ENCODE data around the gene UPF1. TPM values are rescaled to one million over a fixed set of nuclear protein-coding genes. Genes with fewer than 3 reads are reported as not detected.

The UPF1 gene
- total RNA-seq, 1 donor from 2014 or later = 83.4 TPM

DNA sequence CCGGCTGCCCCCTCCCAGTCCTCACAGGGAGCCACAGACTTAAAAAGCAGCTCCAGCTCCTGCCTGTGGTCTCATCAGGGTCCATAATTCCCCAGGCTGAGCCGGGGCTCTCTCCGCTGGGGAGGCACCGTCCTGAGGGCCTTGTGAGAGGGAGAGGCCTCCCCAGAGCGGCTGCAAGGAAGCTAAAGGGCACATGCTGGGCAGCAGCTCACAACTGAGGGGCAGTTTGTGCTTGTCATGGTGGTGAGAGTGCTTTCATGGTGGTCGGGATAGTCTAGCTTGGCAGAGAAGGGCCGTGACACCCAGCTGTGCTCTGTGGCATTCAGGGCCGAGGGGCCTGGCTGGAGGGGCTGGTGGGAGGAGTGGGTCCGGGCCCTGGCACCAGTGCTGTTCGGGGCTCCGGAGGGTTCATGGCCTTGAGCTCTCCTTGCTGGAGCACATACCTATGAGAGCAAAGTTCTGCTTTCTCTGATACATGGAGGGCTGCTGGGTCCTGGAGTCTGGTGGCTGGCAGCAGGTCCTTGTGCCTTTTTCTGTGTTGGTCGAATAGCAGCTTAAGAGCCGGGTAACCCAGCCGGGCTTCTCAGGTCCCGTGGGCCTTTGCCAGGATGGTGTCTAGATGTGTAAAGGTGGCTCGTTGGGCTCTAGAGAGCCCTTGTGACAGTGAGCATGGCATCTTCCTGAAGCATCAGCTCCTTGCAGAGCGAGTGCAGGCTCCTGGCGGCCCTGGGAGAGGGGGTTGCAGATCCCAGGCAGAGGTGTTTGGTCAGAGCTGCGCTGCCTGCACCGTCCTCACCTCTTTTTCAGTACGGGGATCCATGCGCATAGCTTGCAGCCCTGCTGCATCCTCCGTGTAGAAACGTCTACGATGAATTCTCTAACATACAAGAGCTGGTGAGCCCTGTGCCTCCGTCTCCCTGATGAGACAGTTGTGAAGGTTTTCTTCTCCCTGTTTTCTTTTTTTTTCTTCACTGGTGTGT is 8.8 kb downstream of the UPF1 start:
- DNase-seq (ENCODE audit: low spot score) = no peak

DNA sequence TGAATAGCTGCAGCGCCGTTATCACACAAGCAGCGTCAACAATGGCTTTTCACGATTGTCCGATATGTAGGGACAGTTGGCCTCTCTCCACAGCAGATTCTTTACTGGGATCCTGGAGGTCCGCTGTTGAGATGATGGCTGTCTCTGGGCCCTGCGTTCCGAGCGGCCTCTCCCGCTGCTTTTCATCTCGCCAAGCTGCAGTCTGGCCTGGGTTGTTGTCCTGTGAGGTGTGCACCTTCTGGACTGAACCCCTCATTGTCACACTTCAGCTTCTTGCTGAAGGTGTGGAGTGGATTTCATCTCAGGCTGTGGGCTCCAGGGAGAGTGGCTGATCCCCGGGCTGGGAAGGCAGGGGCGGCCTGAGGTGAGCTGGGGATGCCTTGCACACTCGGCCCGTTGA is 9.6 kb downstream of the UPF1 start:
- DNase-seq (ENCODE audit: low spot score) = no peak

DNA sequence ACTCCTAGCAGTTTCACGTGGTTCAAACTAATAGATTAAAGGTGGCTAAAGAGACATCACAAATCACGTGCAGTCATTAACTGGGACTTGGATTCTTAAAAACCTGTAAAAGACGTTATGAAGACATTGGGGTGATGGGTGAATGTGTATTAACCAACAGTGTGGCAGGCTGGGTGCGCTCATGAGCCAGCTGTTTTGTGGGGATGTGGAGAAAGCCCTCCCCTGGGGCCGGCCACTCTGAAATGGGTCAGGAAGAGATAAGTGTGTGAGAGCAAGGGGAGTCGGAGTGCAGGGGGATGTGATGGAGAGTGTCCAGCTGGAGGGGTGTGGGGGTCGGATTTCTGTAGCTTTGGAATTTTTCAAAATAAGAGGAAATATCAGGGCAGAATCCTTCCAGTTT is 10.4 kb downstream of the UPF1 start:
- DNase-seq (ENCODE audit: low spot score) = no peak

DNA sequence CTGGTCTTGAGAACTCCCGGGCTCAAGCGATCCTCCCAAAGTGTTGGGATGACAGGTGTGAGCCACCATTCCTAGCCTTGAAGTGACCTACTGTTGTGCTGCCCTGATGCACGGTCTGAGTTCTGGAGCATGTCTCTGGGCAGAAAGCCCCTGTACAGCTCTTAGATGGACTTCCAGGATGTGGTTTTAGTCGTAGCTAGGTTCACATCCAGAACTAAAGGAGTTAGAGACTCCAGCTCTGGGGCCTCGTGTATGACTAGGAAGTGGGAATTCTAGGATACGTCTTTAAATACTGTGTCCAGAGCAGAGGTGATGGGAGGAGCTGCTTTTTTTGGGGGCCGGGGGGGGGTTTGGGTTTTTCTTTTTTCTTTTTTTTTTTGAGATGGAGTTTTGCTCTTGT is 12.2 kb downstream of the UPF1 start:
- DNase-seq (ENCODE audit: low spot score) = no peak

DNA sequence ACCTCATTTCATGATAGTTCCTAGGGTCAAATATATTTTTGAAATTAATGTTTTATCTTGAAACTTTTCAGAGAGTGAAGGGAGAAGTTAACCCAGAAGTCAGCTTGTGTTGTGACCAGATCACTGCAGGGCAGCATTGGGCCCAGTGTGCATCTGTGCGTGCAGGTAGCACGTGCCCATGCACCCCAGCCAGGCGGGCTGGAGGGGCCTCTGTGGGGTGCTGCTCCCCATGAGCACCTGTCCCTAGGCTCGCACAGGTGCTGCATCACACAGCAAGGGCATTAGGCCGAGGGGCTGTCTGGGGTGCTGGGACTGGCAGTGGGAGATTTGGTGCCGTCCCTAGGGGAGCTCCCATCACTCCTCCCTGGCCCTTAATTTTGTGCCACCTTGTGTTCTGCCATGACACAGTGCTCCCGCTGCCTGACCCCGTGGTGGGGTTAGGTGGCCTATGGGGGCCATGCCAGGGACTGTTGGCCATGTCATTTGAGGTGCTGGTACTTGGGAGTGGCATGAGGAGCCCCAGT is 13.1 kb downstream of the UPF1 start:
- DNase-seq (ENCODE audit: low spot score) = no peak

DNA sequence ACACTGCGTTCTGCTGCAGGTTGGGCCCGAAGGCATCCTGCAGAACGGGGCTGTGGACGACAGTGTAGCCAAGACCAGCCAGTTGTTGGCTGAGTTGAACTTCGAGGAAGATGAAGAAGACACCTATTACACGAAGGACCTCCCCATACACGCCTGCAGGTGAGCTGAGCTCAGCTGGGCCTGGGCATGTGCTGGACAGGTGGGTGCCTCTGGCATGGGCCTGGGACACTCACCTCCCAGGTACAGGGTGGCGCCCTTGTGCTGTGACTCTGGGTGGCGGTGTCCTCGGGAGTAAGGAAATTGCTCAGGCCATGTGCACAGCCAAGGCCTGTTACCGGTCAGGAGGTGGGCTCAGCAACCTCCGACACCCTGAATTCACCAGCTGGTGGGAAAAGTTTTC is 14.2 kb downstream of the UPF1 start:
- no peak for DNase-seq (ENCODE audit: low spot score)

DNA sequence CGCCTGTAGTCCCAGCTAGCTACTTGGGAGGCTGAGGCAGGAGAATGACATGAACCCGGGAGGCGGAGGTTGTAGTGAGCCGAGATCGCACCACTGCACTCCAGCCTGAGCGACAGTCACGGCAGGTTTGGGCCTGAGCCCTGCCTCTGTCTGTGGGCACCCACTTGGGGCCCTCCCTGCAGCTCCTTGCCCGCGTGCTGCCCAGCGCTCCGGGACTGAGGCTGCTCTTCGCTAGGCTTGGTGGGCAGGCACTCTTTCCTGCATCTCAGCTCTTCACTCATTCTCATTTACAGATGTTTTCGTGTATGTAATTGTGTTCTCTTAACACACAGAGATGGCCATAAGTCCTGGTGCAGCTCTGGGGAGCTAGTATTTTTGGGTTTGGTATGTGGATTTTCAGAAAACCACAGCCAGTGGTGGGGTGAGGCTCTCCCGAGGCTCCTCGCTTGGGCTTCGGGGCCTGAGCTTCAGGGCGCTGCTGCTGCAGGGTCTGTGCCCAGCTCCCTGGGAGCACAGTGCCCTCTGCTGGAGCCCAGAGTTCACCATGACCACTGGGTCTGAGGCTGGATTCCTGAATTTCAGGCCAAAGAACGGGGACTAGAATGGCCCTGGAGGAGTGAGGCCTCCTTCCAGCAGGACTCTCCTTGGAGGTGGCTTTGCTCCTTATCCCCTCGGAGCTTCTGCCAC is 15.2 kb downstream of the UPF1 start:
- peak; percentile 80 for DNase-seq (ENCODE audit: low spot score)

DNA sequence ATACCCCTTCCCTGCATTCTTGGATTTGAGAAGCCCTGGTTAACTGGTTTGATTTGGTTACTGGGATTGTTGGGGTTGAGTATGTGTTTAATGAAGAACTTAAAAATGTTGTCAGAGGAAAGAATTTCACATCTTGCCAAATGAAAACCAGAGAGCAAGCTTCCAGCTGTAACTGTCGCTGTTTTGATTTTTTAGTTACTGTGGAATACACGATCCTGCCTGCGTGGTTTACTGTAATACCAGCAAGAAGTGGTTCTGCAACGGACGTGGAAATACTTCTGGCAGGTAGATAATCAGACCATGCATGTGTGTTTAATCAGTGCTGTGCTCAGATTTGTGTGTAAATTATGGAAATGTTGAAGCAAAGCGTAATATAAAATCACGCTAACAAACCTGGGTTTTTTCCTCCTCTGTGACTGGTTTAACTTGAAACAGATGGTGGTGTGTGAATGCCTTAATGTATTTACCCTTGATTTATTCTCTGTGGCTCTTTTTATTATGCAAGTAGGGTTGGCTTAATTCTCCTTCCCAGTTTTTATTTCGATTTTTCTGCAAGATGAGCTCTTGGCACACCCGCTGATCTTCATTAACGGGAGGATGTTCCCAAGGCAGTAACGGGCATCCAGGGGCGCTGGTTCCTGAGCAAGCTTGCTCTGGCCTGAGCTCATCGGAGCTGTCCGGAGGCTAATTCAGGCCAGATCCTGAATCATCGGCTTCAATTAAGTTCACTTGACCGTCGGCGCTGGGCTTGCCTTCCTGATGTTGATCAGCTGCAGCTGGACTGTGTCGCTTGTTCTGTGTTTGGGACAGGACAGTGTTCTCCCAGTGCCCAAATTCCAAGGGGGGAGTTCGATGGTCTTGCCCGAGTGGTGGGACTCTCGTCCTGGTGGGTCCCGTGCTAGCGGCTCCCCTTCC is 16.0 kb downstream of the UPF1 start:
- DNase-seq (ENCODE audit: low spot score) = no peak

DNA sequence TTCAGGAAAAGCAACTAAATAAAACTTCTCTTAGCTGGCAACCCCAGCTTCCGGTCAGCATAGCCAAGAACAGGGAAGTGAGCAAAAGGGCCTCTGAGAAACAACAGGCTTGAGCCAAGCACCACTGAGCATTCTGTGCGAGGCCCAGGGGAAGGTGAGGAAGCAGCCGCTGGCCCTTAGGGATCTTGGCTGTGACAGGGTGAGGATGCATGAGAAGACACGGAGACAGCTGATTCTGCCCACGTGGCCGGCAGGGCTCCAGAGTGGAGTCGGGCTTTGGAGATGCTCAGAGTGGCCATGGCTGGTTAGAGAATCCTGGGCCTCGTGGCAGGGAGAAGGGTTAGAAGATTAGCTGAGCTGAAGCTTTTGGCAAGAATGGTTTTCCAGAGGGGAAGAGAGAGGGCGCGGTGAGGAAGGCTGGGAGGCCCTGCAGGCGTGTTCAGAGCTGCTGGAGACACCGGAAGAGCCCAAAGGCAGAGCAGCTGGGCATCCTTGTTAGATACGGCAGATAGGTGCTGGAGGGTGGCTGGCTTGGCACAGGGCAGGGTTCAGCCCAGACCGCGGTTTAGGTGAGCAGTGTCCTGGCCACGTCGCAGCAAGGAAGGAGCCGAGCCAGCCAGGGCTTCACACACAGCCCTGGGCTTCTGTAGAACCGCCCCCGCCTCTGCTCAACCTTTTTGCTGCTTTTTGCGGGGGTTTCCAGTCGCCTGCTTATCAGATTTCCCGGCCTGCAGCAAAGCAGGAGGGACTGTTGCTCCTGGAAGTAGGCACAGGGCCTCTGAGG is 17.3 kb downstream of the UPF1 start:
- DNase-seq (ENCODE audit: low spot score) = no peak

DNA sequence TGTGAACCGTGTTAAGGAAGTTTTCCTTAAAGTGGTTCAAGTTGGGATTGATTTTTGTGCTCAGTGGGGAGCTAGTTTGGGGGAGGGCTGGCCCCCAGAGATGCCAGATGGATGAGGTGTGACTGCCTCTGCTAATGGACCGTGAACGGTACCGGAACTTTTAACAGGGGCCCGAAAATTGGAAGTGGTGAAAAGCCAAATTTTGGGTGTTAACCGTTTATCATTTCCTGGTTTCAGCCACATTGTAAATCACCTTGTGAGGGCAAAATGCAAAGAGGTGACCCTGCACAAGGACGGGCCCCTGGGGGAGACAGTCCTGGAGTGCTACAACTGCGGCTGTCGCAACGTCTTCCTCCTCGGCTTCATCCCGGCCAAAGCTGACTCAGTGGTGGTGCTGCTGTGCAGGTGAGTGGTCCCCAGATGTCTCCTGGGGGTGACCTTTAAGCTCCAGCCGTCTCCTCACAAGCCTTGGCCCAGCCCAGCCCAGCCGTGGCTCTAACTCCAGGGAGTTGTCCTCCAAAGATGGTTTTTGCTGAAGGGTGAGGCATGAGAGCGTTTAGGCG is 18.2 kb downstream of the UPF1 start:
- DNase-seq (ENCODE audit: low spot score) = no peak

DNA sequence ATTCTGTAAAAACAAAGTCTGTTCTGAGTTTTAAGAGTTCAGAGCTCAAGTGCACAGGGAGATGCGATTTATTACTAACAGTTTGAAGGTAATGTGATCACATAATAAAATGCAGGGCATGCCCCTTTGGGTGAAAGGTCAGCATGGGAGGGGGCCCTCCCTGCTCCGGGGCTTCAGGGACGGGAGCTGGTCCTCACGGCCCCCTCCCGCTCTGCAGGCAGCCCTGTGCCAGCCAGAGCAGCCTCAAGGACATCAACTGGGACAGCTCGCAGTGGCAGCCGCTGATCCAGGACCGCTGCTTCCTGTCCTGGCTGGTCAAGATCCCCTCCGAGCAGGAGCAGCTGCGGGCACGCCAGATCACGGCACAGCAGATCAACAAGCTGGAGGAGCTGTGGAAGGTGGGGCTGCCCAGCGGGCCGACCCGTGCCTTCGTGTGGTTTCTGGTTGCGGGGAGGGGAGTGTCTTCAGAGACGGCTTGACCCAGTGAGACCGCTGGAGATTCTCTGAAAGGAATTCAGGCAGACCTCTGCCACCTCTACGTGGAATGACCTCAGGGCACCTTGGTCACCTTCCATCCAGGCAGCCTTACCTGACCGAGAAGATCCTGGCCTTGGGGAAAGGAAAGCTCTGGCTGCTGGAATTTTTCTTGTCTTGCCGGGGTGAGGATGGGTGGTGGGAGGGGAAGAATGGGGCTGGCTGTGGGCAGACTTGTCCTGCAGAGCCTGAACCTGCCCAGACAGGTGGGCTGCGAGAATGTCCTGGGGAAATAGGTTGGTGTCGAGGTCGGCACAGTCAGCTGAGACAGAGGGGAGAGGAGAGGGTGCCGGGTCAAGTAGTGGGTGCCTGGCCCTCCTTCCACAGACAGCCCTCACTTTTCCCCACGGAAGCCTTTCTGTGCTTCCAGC is 19.0 kb downstream of the UPF1 start:
- no peak for DNase-seq (ENCODE audit: low spot score)

DNA sequence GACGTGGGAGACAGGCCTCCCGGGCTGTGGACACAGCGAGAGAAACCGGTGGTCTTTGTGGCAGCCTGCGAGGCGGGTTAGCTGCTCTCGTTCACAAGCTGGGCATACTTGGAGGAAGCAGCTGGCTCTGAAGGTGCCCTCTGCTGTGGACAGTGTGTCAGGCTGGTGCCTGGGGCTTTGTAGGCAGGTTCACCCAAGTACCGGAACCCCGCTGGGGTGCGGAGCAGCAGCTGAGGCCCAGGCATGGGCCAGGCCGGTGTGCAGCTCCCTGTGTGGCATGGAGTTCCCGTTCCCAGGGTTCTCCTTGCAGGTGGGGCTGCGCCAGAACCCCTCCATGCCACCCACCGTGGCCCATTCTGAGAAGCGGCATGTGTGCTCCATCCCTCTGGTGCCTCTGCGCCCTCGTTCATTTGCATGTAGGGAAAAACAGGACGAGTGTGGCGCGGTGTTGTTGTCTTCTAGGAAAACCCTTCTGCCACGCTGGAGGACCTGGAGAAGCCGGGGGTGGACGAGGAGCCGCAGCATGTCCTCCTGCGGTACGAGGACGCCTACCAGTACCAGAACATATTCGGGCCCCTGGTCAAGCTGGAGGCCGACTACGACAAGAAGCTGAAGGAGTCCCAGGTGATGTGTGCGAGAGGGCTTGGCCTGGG is 20.0 kb downstream of the UPF1 start:
- no peak for DNase-seq (ENCODE audit: low spot score)

DNA sequence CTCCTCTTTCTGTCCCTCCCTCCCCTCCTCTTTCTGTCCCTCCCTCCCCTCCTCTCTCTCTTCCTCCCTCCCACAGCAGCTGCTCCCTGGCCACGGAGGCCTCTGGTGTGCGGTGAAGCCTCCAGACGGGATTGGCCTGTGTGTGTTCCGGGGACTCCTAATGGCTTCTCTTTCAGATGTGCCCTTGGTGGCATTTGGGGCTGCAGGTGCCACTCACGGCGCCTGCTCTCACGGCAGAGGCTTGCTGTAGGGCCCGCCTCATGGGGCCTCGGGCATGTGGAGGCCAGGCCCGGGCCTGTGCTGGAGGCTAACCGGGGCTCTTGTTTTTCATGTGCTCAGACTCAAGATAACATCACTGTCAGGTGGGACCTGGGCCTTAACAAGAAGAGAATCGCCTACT is 20.9 kb downstream of the UPF1 start:
- peak; percentile 60 for DNase-seq (ENCODE audit: low spot score)

DNA sequence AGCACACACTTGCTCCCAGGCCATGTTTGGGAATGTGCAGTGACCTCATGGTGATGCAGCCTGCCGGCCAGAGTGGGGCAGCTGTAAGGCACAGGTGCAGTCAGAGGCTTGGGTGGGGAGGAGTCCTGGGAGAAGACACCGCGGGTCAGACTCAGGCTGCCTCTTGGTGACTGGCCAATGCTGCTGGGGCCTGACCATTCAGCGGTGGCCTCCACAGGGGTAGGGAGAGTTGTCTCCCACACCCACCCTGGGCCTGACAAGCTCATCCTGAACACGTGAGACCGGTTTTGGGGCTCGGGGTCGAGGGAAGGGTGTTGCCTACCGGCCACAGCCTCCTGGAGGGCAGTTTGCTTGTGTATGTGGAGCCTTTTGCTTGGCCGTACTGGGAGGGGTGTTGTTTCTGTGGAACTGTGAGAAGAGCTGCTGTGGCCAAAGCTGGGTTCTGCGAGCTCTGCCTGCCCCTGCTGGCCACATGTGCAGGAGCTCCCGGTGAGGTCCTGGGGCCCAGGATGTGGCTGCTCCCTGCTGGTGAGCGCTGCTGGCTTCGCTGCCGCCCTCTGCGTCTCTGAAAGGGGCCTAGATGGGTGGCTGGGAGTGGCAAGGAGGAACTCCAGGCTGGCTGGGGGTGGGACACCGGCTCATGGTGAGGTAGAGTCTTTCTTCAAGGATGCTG is 22.1 kb downstream of the UPF1 start:
- no peak for DNase-seq (ENCODE audit: low spot score)

DNA sequence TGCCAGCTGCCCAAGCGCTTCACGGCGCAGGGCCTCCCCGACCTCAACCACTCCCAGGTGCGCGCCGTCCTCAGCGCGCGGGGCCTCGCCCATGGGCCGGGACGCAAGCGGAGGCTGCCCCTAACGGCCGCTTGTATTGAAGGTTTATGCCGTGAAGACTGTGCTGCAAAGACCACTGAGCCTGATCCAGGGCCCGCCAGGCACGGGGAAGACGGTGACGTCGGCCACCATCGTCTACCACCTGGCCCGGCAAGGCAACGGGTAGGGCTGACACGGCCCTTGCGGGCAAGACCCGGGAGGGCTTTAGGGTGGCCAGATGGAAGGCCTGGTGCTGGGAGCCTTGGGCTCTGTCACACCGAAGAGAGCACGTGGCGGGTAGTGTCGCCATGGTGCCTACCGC is 23.2 kb downstream of the UPF1 start:
- DNase-seq (ENCODE audit: low spot score) = no peak

DNA sequence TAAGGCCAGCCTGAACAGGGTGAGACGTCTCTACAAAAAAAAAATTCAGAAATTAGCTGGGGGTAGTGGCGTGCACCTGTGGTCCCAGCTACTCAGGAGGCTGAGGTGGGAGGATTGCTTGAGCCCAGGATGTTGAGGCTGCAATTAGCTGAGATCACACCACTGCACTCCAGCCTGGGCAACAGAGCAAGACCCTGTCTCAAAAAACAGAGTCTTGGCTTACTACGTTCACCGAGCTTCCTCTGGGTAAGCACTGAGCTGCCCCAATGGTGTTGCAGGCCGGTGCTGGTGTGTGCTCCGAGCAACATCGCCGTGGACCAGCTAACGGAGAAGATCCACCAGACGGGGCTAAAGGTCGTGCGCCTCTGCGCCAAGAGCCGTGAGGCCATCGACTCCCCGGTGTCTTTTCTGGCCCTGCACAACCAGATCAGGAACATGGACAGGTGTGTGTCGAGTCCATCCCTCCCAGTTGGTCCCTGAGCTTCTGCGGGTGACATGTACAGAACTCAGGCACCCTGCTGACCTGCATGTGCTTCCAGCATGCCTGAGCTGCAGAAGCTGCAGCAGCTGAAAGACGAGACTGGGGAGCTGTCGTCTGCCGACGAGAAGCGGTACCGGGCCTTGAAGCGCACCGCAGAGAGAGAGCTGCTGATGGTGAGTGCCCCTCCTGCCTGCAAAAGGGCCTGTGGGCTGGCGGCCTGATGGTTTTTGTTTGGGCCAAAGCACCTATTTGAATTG is 24.1 kb downstream of the UPF1 start:
- DNase-seq (ENCODE audit: low spot score) = no peak

DNA sequence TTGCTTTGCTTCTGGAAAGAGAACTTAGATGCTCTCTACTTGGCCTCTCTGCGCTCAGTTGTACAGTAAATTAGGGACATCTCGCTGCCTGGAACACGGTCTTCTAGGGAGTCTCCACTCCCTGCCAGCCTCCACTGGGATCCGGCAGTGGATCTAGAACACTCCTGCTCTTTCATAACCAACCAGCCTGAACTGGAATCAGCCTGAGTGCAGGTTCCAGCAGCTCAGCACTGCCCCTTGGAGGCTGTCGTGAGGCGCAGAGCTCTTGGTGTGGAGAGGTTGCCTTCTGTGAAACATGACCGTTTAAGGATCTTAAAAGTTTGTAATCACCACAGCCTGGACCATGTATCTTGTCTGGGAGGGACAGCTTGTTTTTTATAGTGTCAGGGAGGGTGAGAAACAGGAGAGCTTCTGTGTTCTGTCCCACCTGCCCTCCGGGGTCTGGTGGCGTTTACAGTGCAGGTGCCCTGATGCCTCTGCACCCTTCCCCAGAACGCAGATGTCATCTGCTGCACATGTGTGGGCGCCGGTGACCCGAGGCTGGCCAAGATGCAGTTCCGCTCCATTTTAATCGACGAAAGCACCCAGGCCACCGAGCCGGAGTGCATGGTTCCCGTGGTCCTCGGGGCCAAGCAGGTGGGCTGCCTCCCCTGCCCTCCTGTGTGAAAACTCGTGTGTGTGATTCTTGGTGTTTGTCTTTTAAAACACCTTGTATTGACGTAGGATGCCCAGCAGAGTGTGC is 24.8 kb downstream of the UPF1 start:
- no peak for DNase-seq (ENCODE audit: low spot score)
